Stimulated activated naive B cell treated with anti-CD40 and anti-IgM and Interleukin-4, amounts not matched to agents 10 μg/mL and 1 μg/mL and 100 μg/mL, for 72 hours (primary cell): ENCODE measurements around the gene KATNAL1.

Experiments used
- ATAC-seq, 2 donors: fragments of 150-1000 bp; cut with Tn5 transposase; replicated peaks; 2 replicates each; pipeline ENCODE4 v1.10.0; 2021; ENCODE audit warnings: moderate library complexity in 1 of 2
- DNase-seq: peaks from one replicate; pipeline ENCODE4 v3.0.0; 2021
- H3K27ac Mint-ChIP-seq: one replicate; pipeline ENCODE4 v1.8.0; 2022; ENCODE audit warnings: mild to moderate bottlenecking, mixed read lengths
- H3K27me3 Mint-ChIP-seq, 2 donors: one replicate each; pipeline ENCODE4 v1.8.0; 2022; ENCODE audit warnings: mixed read lengths in 2 of 2
- H3K36me3 Mint-ChIP-seq, 2 donors: one replicate each; pipeline ENCODE4 v1.8.0; 2022; ENCODE audit warnings: mixed read lengths in 2 of 2, mild to moderate bottlenecking in 1 of 2
- H3K4me1 Mint-ChIP-seq, 2 donors: one replicate each; pipeline ENCODE4 v1.8.0; 2022; ENCODE audit warnings: mixed read lengths in 2 of 2, mild to moderate bottlenecking in 1 of 2
- H3K4me3 Mint-ChIP-seq, 2 donors: one replicate each; pipeline ENCODE4 v1.8.0; 2022; ENCODE audit warnings: mild to moderate bottlenecking in 2 of 2, mixed read lengths in 2 of 2, moderate library complexity in 1 of 2
- H3K9me3 Mint-ChIP-seq, 2 donors: one replicate each; pipeline ENCODE4 v1.8.0; 2022; ENCODE audit warnings: mixed read lengths in 2 of 2, mild to moderate bottlenecking in 1 of 2

The KATNAL1 gene

DNA sequence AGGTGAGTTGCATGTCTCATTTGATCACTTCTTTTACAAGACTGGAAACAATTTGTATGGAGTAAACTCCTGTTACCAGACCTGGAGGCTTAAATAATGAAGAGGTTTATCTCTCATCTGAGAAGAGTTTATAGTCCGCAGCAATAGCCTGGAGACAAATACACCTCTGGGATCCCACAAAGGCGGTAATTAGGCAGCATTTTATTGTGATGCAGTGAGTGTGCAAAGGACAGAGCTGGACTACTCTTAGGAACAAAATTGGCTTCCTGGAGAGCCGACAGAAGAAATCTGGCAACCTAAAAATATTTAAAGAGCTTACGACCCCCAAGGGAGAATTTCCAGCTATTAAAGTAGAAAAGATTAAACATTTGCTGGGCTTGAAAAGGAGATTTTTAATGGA, 11.8 kb upstream of the KATNAL1 start:
- Mint-ChIP-seq H3K4me3 (no peak overlapping the region), H3K4me1 (peaks cover 15 to 30% of the 10 kb centered on the region in 2 donors), H3K27me3 (no peaks in the 10 kb centered on the region), H3K9me3 (no peaks in the 10 kb centered on the region), H3K36me3 (peaks cover 0 to 3% of the 10 kb centered on the region in 2 donors), H3K27ac (no peak overlapping the region)
- DNase-seq: no peak
- no peak for ATAC-seq

DNA sequence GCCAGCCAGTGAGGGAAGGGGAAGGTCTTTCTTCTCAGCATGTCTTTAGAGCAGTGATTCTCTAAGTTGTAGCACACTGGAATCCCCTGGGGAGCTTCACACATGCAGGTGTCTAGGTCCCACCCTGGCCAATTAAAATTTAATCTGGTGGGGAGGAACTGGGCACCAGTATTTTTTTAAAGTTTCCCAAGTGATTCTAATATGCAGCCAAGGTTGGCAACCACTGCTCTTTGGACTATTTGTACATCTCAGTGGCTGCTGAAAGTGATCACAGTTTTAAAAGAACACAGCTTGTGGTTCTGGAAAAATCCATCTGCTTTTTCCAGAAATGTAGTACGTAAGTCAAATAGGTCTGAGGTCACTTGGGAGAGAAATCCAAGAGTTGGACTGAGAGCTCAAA, 10.7 kb upstream of the KATNAL1 start:
- Mint-ChIP-seq H3K27ac (no peak overlapping the region), H3K4me3 (no peak overlapping the region), H3K27me3 (no peaks in the 10 kb centered on the region), H3K4me1 (peaks cover 19 to 24% of the 10 kb centered on the region in 2 donors), H3K36me3 (peaks cover 0 to 3% of the 10 kb centered on the region in 2 donors), H3K9me3 (no peaks in the 10 kb centered on the region)
- no peak for DNase-seq
- no peak for ATAC-seq

DNA sequence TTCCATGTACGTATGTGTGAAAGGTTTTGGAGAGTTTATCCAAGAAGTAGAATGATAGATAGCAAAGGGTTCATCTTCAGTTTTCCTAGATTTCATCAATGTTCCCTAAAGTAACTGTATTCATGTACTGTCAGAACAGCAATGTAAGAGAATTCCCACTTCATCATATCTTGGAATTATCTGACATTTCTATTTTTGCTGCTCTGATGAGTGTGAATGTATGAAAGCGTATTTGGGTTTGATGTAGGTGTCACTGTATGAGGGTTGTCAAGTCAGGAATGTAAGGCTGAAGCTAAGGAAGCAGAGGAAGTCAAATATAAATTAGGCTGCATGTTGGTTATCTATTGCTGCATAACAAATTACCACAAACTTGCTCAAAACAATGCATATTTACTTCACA, 7.2 kb upstream of the KATNAL1 start:
- no peak for ATAC-seq
- Mint-ChIP-seq H3K27ac (no peak overlapping the region), H3K4me1 (peaks cover 21 to 23% of the 10 kb centered on the region in 2 donors), H3K9me3 (no peaks in the 10 kb centered on the region), H3K27me3 (no peaks in the 10 kb centered on the region), H3K36me3 (no peaks in the 10 kb centered on the region), H3K4me3 (no peak overlapping the region)
- no peak for DNase-seq

DNA sequence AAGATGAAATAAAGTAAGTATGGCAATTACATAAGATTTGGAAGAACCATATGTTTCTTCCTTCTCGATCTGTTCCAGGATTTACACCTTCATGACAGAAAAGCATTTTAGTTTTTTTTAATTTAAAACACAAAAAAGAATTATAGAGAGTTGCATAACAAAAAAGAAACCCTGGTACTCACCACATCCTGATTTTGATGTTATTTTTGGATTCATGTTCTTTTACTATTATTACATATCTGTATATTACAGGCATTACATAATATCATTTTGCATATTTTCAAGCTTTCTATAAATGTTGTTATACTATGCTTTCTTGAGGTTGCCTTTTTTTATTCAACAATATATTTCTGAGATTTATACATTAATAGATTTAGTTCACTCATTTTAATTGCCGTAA, 6.7 kb upstream of the KATNAL1 start:
- DNase-seq: no peak
- H3K4me1 Mint-ChIP-seq: peaks cover 25 to 27% of the 10 kb centered on the region in 2 donors
- no peak for ATAC-seq
- H3K9me3 Mint-ChIP-seq: no peaks in the 10 kb centered on the region
- no peak overlapping the region for H3K27ac Mint-ChIP-seq
- no peaks in the 10 kb centered on the region for H3K27me3 Mint-ChIP-seq
- H3K36me3 Mint-ChIP-seq: no peaks in the 10 kb centered on the region
- H3K4me3 Mint-ChIP-seq: no peak overlapping the region

DNA sequence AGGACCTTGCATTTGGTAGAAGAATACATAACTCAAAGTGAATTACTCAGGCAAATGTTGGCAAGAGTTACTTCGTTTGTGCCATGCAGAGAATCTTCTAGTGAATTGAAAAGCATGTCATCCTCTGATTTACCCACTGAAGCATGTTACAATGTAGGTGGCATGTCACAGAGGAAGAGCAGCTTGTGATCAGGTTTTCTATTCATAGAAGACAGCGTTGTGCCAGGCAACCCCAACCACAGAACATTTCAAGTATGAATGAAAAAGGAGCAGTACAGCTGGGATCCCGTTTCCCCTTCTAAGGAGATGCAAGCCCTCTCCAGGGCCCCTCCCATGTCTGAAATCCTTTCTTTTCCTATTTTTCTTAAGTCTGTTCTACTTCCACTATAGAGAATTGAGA, 6.0 kb upstream of the KATNAL1 start:
- H3K27me3 Mint-ChIP-seq: no peaks in the 10 kb centered on the region
- ATAC-seq: peak; percentile 85 to 86
- no peaks in the 10 kb centered on the region for H3K36me3 Mint-ChIP-seq
- H3K4me1 Mint-ChIP-seq: peaks cover 31% of the 10 kb centered on the region in 2 donors
- no peak for DNase-seq
- no peak overlapping the region for H3K27ac Mint-ChIP-seq
- H3K9me3 Mint-ChIP-seq: no peaks in the 10 kb centered on the region
- no peak overlapping the region for H3K4me3 Mint-ChIP-seq

DNA sequence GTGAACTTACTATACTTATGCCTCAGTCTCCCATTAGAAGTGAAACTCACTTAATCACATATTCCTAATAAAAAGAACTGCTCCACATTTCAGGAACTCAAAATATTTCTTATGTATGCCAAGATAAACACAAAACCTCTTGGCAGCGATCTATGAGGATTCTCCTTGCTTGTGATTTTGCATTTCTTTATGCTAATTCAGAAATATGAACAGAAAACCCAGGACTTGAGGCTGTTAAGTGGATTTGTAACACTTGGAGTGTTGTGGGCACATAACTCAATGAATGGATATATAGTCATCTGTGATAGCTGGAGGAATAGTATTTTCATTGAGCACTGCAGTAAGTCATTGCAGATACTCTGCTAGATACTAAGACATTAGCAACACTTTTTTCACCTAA, 5.6 kb upstream of the KATNAL1 start:
- H3K27me3 Mint-ChIP-seq: no peaks in the 10 kb centered on the region
- H3K4me1 Mint-ChIP-seq: peaks cover 31% of the 10 kb centered on the region in 2 donors
- ATAC-seq (peak in 1 of 2 donors; percentile 17), DNase-seq (no peak)
- no peaks in the 10 kb centered on the region for H3K9me3 Mint-ChIP-seq
- no peak overlapping the region for H3K4me3 Mint-ChIP-seq
- H3K36me3 Mint-ChIP-seq: no peaks in the 10 kb centered on the region
- H3K27ac Mint-ChIP-seq: no peak overlapping the region

DNA sequence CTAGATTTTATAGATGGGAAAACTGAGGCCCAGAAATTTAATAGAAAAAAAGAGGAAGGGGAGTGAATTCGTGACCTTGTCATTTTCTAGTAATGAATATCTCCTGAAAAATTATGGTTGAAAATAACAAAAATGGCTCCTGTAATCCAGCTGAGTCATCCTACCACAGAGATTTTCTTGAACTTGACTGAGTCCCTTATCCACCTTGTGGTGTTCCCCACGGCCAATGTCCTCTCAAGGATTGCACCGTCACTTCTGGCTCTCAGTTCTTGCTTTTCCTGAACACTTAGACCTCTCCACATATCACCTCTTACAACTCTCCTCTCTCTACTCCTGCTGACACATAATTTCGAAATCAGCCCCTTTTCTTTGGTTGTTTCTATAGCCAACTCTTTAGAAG, 1.2 kb upstream of the KATNAL1 start:
- no peaks in the 10 kb centered on the region for H3K27me3 Mint-ChIP-seq
- H3K4me3 Mint-ChIP-seq: peak overlapping the region; percentile 0 to 2
- peak overlapping the region; percentile 70 for H3K27ac Mint-ChIP-seq

DNA sequence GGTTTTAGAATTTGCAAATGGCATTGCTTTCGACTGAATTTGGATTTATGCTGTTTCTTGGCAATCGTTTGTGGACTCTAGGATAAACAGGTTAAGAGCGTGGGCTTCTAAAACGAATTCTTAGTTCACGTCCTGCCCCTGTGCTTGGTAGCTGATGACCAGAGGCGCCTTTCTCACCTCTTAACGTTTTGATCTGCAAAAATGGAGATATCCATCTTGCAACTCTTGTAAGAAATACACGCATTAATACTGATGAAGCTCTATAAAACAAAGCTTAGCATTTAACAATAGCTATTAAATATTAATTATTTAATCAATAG, 580 bp upstream of the KATNAL1 start:
- Mint-ChIP-seq H3K4me1 (peaks cover 25 to 48% of the 10 kb centered on the region in 2 donors), H3K27ac (no peak overlapping the region)

More for the DNA sequence above, 1.2 kb upstream of the KATNAL1 start:
- Mint-ChIP-seq H3K4me1 (peaks cover 31 to 42% of the 10 kb centered on the region in 2 donors), H3K9me3 (no peaks in the 10 kb centered on the region), H3K36me3 (no peaks in the 10 kb centered on the region)
- no peak for ATAC-seq
- no peak for DNase-seq

DNA sequence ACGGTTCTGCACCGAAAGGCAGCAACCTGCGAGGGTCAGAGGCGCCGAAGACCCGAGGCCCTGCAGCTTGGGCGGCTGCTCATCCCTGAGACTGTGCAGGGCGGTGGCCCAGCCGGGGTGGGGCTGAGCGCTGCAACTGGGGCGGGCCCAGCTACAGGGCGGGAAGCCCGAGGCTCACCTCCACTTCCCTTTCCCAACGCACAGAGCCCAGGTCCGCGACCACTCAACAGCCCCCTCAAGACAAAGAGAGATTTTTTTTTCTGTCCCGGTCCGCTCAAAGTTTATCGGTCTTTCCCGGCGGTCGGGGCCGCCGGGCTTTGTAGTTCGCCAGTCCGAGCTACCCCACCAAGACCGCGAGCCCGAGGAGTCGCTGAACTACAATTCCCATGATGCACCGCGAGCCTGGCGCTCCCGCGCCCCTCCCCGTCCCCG, 573 bp downstream of the KATNAL1 start:
- Mint-ChIP-seq H3K27ac (peak overlapping the region; percentile 93), H3K9me3 (no peaks in the 10 kb centered on the region), H3K4me1 (peaks cover 27 to 60% of the 10 kb centered on the region in 2 donors), H3K27me3 (no peaks in the 10 kb centered on the region), H3K4me3 (peak overlapping the region; percentile 88 to 96), H3K36me3 (peaks cover 0 to 2% of the 10 kb centered on the region in 2 donors)
- DNase-seq: peak; percentile 90
- ATAC-seq: peak; percentile 88 to 89

More for the DNA sequence above, 580 bp upstream of the KATNAL1 start:
- DNase-seq: no peak
- Mint-ChIP-seq H3K4me3 (peak overlapping the region; percentile 88 to 96), H3K27me3 (no peaks in the 10 kb centered on the region), H3K9me3 (no peaks in the 10 kb centered on the region), H3K36me3 (no peaks in the 10 kb centered on the region)
- ATAC-seq: no peak

DNA sequence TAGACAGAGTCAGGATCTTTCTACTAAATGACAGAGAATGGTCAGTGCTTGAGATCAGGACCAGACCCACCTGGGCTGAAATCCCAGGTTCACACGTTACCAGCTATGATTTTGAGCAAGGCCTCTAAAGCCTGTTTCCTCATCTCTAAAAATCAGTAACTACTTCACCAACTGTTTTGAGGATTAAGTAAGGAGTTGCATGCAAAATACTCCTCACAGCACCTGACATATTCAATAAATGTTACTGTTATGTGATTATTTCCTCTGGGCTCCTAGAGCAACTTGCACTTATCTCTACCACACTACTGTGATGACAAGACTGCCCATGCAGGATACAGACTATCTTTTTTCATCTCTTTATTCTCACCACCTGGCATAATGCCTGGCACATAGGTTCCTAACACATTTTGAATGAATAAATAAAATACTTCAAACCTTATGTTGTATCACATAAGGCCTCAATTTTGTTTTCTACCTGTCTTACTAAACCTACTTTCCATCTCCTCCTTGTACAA, 1.8 kb downstream of the KATNAL1 start:
- H3K4me3 Mint-ChIP-seq: peak overlapping the region in 1 of 2 donors; percentile 15
- no peak overlapping the region for H3K27ac Mint-ChIP-seq
- no peaks in the 10 kb centered on the region for H3K27me3 Mint-ChIP-seq
- DNase-seq (no peak), ATAC-seq (no peak)
- H3K36me3 Mint-ChIP-seq: peaks cover 0 to 2% of the 10 kb centered on the region in 2 donors
- H3K9me3 Mint-ChIP-seq: no peaks in the 10 kb centered on the region
- H3K4me1 Mint-ChIP-seq: peaks cover 27 to 61% of the 10 kb centered on the region in 2 donors

DNA sequence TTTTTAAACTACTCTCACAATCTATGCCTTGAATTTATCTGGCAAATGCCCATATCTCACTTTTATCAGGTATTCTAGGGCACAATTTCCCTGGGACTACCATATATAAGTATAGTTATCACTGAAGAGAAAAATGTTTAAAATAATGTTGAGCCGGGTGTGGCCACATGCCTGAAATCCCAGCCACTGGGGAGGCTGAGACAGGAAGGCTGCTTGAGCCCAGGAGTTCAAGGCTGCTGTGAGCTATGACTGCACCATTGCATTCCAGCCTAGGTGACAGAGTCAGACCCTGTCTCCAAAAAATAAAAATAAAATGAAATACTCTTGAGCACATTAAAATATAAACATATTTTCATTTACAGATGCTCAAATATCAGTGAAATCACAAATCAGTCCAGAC, 4.1 kb downstream of the KATNAL1 start:
- peaks cover 0 to 2% of the 10 kb centered on the region in 2 donors for H3K36me3 Mint-ChIP-seq
- peaks cover 0 to 4% of the 10 kb centered on the region in 2 donors for H3K9me3 Mint-ChIP-seq
- no peak overlapping the region for H3K4me3 Mint-ChIP-seq
- ATAC-seq (no peak), DNase-seq (no peak)
- H3K27me3 Mint-ChIP-seq: no peaks in the 10 kb centered on the region
- peaks cover 18 to 58% of the 10 kb centered on the region in 2 donors for H3K4me1 Mint-ChIP-seq
- no peak overlapping the region for H3K27ac Mint-ChIP-seq

DNA sequence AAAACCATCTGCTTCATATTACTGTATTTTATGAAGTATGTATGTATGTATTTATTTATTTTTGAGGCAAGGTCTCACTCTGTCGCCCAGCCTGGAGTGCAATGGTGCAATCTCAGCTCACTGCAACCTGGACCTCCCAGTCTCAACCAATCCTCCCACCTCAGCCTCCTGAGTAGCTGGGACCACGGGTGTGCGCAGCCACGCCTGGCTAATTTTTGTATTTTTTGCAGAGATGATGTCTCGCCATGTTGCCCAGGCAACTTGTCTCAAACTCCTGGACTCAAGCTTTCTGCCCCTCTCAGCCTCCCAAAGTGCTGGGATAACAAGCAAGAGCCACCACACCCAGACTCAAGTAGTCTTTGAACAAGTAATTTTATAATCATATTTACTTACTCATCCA, 5.5 kb downstream of the KATNAL1 start:
- no peak overlapping the region for H3K27ac Mint-ChIP-seq
- H3K36me3 Mint-ChIP-seq: peaks cover 0 to 2% of the 10 kb centered on the region in 2 donors
- ATAC-seq: no peak
- no peak overlapping the region for H3K4me3 Mint-ChIP-seq
- DNase-seq: no peak
- H3K27me3 Mint-ChIP-seq: no peaks in the 10 kb centered on the region
- peaks cover 0 to 4% of the 10 kb centered on the region in 2 donors for H3K9me3 Mint-ChIP-seq
- peaks cover 18 to 62% of the 10 kb centered on the region in 2 donors for H3K4me1 Mint-ChIP-seq

DNA sequence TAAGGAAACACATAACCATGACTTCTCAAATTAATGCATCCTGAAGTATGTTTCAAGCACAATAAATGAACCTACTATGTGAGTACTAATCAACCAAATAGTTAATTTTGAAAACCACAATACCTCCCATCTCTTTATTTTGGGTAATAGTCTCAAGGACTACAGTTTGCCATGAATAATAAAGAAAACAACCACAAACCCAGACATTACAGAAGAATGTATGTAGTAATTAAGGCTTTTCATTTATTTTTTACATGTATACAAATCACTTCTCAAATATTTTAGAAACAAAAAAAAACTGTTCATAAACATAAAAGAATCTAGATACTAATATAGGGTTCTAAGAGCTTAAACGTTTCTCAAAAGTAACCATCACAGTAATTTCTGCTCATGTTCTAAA, 6.8 kb downstream of the KATNAL1 start:
- DNase-seq (no peak), ATAC-seq (no peak)
- Mint-ChIP-seq H3K27ac (no peak overlapping the region), H3K4me1 (peaks cover 16 to 61% of the 10 kb centered on the region in 2 donors), H3K9me3 (peaks cover 0 to 4% of the 10 kb centered on the region in 2 donors), H3K36me3 (peaks cover 0 to 2% of the 10 kb centered on the region in 2 donors), H3K27me3 (no peaks in the 10 kb centered on the region), H3K4me3 (no peak overlapping the region)

DNA sequence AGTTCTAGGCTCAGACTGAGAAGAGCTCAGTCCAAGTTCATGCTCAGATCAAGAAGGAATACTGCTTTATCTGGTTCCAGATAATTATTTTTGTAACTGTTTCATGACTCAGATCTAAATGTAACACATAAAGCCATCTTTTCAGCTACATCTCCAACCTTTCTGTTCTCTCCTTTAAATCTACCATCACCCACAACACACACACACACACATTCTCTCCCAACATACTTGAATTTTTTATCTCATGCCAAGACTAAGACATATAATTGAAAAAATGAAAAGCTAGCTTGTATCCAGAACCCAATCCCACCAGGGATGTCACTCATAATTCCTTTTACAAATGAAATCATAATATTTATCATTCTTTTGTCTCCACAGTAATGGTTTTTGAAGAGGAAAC, 7.6 kb downstream of the KATNAL1 start:
- DNase-seq: no peak

DNA sequence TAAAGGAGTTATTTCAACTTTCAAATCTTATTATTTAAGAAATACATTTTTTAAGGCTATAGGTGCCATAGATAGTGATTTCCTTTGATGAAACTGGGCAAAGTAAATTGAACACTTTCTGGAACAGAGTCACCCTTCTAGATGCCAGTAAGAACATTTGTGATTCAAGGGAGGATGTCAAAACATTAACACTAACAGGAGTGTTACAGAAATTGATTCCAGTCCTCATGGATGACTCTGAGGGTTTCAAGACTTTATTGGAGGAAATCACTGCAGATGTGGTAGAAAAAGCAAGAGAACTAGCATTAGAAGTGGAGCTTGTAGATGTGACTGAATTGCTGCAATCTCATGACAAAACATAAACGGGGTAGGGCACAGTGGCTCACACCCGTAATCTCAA, 12.2 kb downstream of the KATNAL1 start:
- Mint-ChIP-seq H3K4me3 (no peak overlapping the region), H3K27me3 (no peaks in the 10 kb centered on the region), H3K4me1 (peaks cover 12 to 47% of the 10 kb centered on the region in 2 donors), H3K36me3 (no peaks in the 10 kb centered on the region), H3K9me3 (peaks cover 0 to 4% of the 10 kb centered on the region in 2 donors), H3K27ac (no peak overlapping the region)
- DNase-seq (no peak), ATAC-seq (no peak)

More for the DNA sequence above, 7.6 kb downstream of the KATNAL1 start:
- Mint-ChIP-seq H3K9me3 (peaks cover 0 to 4% of the 10 kb centered on the region in 2 donors), H3K36me3 (peaks cover 0 to 2% of the 10 kb centered on the region in 2 donors), H3K4me1 (peaks cover 15 to 53% of the 10 kb centered on the region in 2 donors), H3K27me3 (no peaks in the 10 kb centered on the region), H3K4me3 (no peak overlapping the region), H3K27ac (no peak overlapping the region)
- no peak for ATAC-seq
